ENCODE data around the gene SERTAD4.

Gene SERTAD4

GRCh38 chr1:210222340-210223006, 10.1 kb upstream of the SERTAD4 start:
- Mint-ChIP-seq H3K9me3 (no peaks in the 10 kb centered on the region), H3K27ac (no peak overlapping the region)
- ATAC-seq, result no peak

GRCh38 chr1:210223226-210223904, 9.2 kb upstream of the SERTAD4 start:
- ATAC-seq (no peak), DNase-seq (no peak)
- Mint-ChIP-seq H3K9me3 (no peaks in the 10 kb centered on the region), H3K27me3 (peaks cover 12% of the 10 kb centered on the region), H3K4me3 (no peak overlapping the region), H3K4me1 (no peaks in the 10 kb centered on the region), H3K27ac (no peak overlapping the region)

More at GRCh38 chr1:210222340-210223006, 10.1 kb upstream of the SERTAD4 start:
- Mint-ChIP-seq H3K4me3 (no peak overlapping the region), H3K4me1 (no peaks in the 10 kb centered on the region), H3K27me3 (peaks cover 12% of the 10 kb centered on the region)
- no peak for DNase-seq

GRCh38 chr1:210228158-210228557, 4.4 kb upstream of the SERTAD4 start:
- Mint-ChIP-seq H3K27me3 (peaks cover 9% of the 10 kb centered on the region), H3K4me1 (no peaks in the 10 kb centered on the region), H3K27ac (no peak overlapping the region), H3K9me3 (no peaks in the 10 kb centered on the region), H3K4me3 (no peak overlapping the region)
- no peak for ATAC-seq
- DNase-seq, result no peak

GRCh38 chr1:210230149-210230695, 2.4 kb upstream of the SERTAD4 start:
- no peak overlapping the region for H3K27ac Mint-ChIP-seq
- H3K4me3 Mint-ChIP-seq, result no peak overlapping the region
- peaks cover 8% of the 10 kb centered on the region for H3K4me1 Mint-ChIP-seq
- peaks cover 30% of the 10 kb centered on the region for H3K27me3 Mint-ChIP-seq
- ATAC-seq (no peak), DNase-seq (no peak)
- no peaks in the 10 kb centered on the region for H3K9me3 Mint-ChIP-seq

- ATAC-seq (peak; percentile 35), DNase-seq (no peak)
- Mint-ChIP-seq H3K4me3 (peak overlapping the region; percentile 64 to 77), H3K27ac (peak overlapping the region in 1 of 2 donors; percentile 67), H3K4me1 (peaks cover 8% of the 10 kb centered on the region), H3K27me3 (peaks cover 47% of the 10 kb centered on the region), H3K9me3 (no peaks in the 10 kb centered on the region)
These were observed 618 bp upstream of the SERTAD4 start for GRCh38 chr1:210231846-210232510.

- DNase-seq (peak in 1 of 2 donors; percentile 15), ATAC-seq (peak; percentile 62)
- Mint-ChIP-seq H3K4me1 (peaks cover 8% of the 10 kb centered on the region), H3K9me3 (no peaks in the 10 kb centered on the region), H3K27me3 (peaks cover 57% of the 10 kb centered on the region), H3K4me3 (peak overlapping the region; percentile 59 to 67), H3K27ac (no peak overlapping the region)
These were observed 559 bp downstream of the SERTAD4 start for GRCh38 chr1:210233216-210233494.

GRCh38 chr1:210233495-210234328, 1.1 kb downstream of the SERTAD4 start:
- Mint-ChIP-seq H3K27ac (no peak overlapping the region), H3K9me3 (no peaks in the 10 kb centered on the region), H3K4me1 (peaks cover 8% of the 10 kb centered on the region), H3K4me3 (peak overlapping the region; percentile 62 to 67), H3K27me3 (peaks cover 57% of the 10 kb centered on the region)
- peak in 1 of 2 donors; percentile 24 for DNase-seq
- peak; percentile 57 for ATAC-seq

GRCh38 chr1:210234329-210234757, 1.7 kb downstream of the SERTAD4 start:
- DNase-seq (no peak), ATAC-seq (no peak)
- H3K9me3 Mint-ChIP-seq, result no peaks in the 10 kb centered on the region
- no peak overlapping the region for H3K27ac Mint-ChIP-seq
- peaks cover 59% of the 10 kb centered on the region for H3K27me3 Mint-ChIP-seq
- H3K4me3 Mint-ChIP-seq, result peak overlapping the region; percentile 12 to 62
- peaks cover 8% of the 10 kb centered on the region for H3K4me1 Mint-ChIP-seq

GRCh38 chr1:210235363-210236053, 2.9 kb downstream of the SERTAD4 start:
- no peak for DNase-seq
- H3K9me3 Mint-ChIP-seq, result no peaks in the 10 kb centered on the region
- no peak overlapping the region for H3K4me3 Mint-ChIP-seq
- ATAC-seq, result no peak
- H3K27ac Mint-ChIP-seq, result no peak overlapping the region
- H3K27me3 Mint-ChIP-seq, result peaks cover 70% of the 10 kb centered on the region
- peaks cover 8% of the 10 kb centered on the region for H3K4me1 Mint-ChIP-seq

GRCh38 chr1:210236386-210236839, 3.8 kb downstream of the SERTAD4 start:
- Mint-ChIP-seq H3K9me3 (no peaks in the 10 kb centered on the region), H3K27ac (no peak overlapping the region), H3K27me3 (peaks cover 79% of the 10 kb centered on the region)

GRCh38 chr1:210236840-210237409, 4.3 kb downstream of the SERTAD4 start:
- Mint-ChIP-seq H3K4me1 (peaks cover 8% of the 10 kb centered on the region), H3K27ac (no peak overlapping the region), H3K4me3 (no peak overlapping the region), H3K9me3 (no peaks in the 10 kb centered on the region), H3K27me3 (peaks cover 82% of the 10 kb centered on the region)
- DNase-seq (no peak), ATAC-seq (no peak)

More at GRCh38 chr1:210236386-210236839, 3.8 kb downstream of the SERTAD4 start:
- Mint-ChIP-seq H3K4me3 (no peak overlapping the region), H3K4me1 (peaks cover 8% of the 10 kb centered on the region)
- DNase-seq (no peak), ATAC-seq (no peak)

GRCh38 chr1:210237479-210237878, 4.9 kb downstream of the SERTAD4 start:
- Mint-ChIP-seq H3K9me3 (no peaks in the 10 kb centered on the region), H3K27me3 (peaks cover 82% of the 10 kb centered on the region), H3K27ac (no peak overlapping the region), H3K4me1 (peaks cover 8% of the 10 kb centered on the region), H3K4me3 (no peak overlapping the region)
- DNase-seq (no peak), ATAC-seq (no peak)

- Mint-ChIP-seq H3K4me3 (no peak overlapping the region), H3K27me3 (peaks cover 87% of the 10 kb centered on the region), H3K4me1 (peaks cover 8% of the 10 kb centered on the region), H3K9me3 (no peaks in the 10 kb centered on the region), H3K27ac (no peak overlapping the region)
- DNase-seq (no peak), ATAC-seq (no peak)
These were observed 5.4 kb downstream of the SERTAD4 start for GRCh38 chr1:210237981-210238380.

- ATAC-seq, result no peak
- H3K27me3 Mint-ChIP-seq, result peaks cover 79% of the 10 kb centered on the region
- DNase-seq, result no peak
These were observed 6.9 kb downstream of the SERTAD4 start for GRCh38 chr1:210239349-210240111.

More at GRCh38 chr1:210239349-210240111, 6.9 kb downstream of the SERTAD4 start:
- Mint-ChIP-seq H3K4me1 (peaks cover under 1% of the 10 kb centered on the region), H3K27ac (no peak overlapping the region), H3K4me3 (no peak overlapping the region), H3K9me3 (no peaks in the 10 kb centered on the region)
